Endodermal cell (in vitro differentiated cells): ENCODE measurements around the gene SUPT6H. TPM values are rescaled to one million over a fixed set of nuclear protein-coding genes. Genes with fewer than 3 reads are reported as not detected.

Experiments
- DNase-seq: peaks from one replicate; pipeline ENCODE4 v3.0.0-alpha.2; 2017
- H3K27ac ChIP-seq: 2 replicates; pipeline ENCODE4 v1.5.1; 2013; ENCODE audit warnings: mild to moderate bottlenecking, low read depth, low read length, moderate library complexity
- H3K27me3 ChIP-seq: 2 replicates; pipeline ENCODE4 v1.6.1; 2013; ENCODE audit warnings: mild to moderate bottlenecking, low read length, moderate library complexity; ENCODE audit not compliant: insufficient read depth, control insufficient read depth, poor library complexity, severe bottlenecking
- H3K36me3 ChIP-seq: 2 replicates; pipeline ENCODE4 v1.7.0; 2013; ENCODE audit warnings: mild to moderate bottlenecking, low read length, moderate library complexity; ENCODE audit not compliant: control insufficient read depth, insufficient read depth
- H3K4me1 ChIP-seq: one replicate; pipeline ENCODE4 v1.7.0; 2013; ENCODE audit warnings: low read length; ENCODE audit not compliant: control insufficient read depth, insufficient read depth
- H3K4me3 ChIP-seq: 2 replicates; pipeline ENCODE4 v1.5.1; 2013; ENCODE audit warnings: mild to moderate bottlenecking, low read length, moderate library complexity
- H3K9ac ChIP-seq: 2 replicates; pipeline ENCODE4 v1.6.1; 2013; ENCODE audit warnings: mild to moderate bottlenecking, low read length, moderate library complexity; ENCODE audit not compliant: poor library complexity, severe bottlenecking; ENCODE audit errors: extremely low read depth
- H3K9me3 ChIP-seq: 2 replicates; pipeline ENCODE4 v1.6.1; 2013; ENCODE audit warnings: mild to moderate bottlenecking, low read length, moderate library complexity; ENCODE audit not compliant: control insufficient read depth
- H3K27ac Mint-ChIP-seq: 2 replicates; pipeline ENCODE4 v1.8.0; 2020; ENCODE audit warnings: mixed read lengths
- H3K27me3 Mint-ChIP-seq: 2 replicates; pipeline ENCODE4 v1.8.0; 2021; ENCODE audit warnings: mild to moderate bottlenecking, mixed read lengths; ENCODE audit not compliant: insufficient read depth
- H3K36me3 Mint-ChIP-seq: 2 replicates; pipeline ENCODE4 v1.8.0; 2020; ENCODE audit warnings: low read depth, mixed read lengths
- H3K4me1 Mint-ChIP-seq: 2 replicates; pipeline ENCODE4 v1.8.0; 2020; ENCODE audit warnings: mixed read lengths
- H3K4me3 Mint-ChIP-seq: 2 replicates; pipeline ENCODE4 v1.8.0; 2020; ENCODE audit warnings: mild to moderate bottlenecking, moderate library complexity, mixed read lengths
- H3K9me3 Mint-ChIP-seq: 2 replicates; pipeline ENCODE4 v1.8.0; 2020; ENCODE audit warnings: mild to moderate bottlenecking, mixed read lengths
- CTCF ChIP-seq: fragments of 200-600 bp; sonication (generic); conservative IDR thresholded peaks from 2 replicates; pipeline ENCODE4 v1.5.0; 2021; ENCODE audit warnings: antibody characterized with exemption, mild to moderate bottlenecking
- WGBS, 2 experiments: methylation state at CpG; one replicate each; pipeline versions ENCODE4 v1.1.5 to v1.1.7; 2013; ENCODE audit warnings: missing lambda C conversion rate in 2 of 2, mixed read lengths in 1 of 2; ENCODE audit not compliant: insufficient coverage in 1 of 2, insufficient read length in 1 of 2; 5-methylcytosine and 5-hydroxymethylcytosine counted together
- total RNA-seq, 2 donors: library from RNA; stranded (reverse); fragmentation: NEBNext Ultra II Directional in 1 of 2; extraction: Animal tissue kit (Norgen Biotek cat#: 25700) in 1 of 2; gene quantifications; 2 replicates in 1 of 2; 3 replicates in 1 of 2; pipeline ENCODE4 v1.2.1, GENCODE V29; 2021

Gene SUPT6H
- total RNA-seq, 2 donors from 2014 or later, result 54.4 to 72.1 TPM

GRCh38 chr17:28662527-28662829 is 473 bp downstream of the SUPT6H start:
- 5% methylated on average over 10 of the region's 10 CpGs; no CpG with 5 or more reads in 1 of the 2 experiments for WGBS, 2 experiments
- H3K27ac ChIP-seq, result peak overlapping the region; percentile 66
- H3K4me3 ChIP-seq, result peak overlapping the region; percentile 99
- Mint-ChIP-seq H3K27me3 (peaks cover 2% of the 10 kb centered on the region), H3K4me3 (peak overlapping the region; percentile 99), H3K27ac (peak overlapping the region; percentile 100), H3K4me1 (peaks cover 14% of the 10 kb centered on the region), H3K9me3 (peaks cover 39% of the 10 kb centered on the region), H3K36me3 (peaks cover 61% of the 10 kb centered on the region)
- no peak for DNase-seq
- peaks cover 46% of the 10 kb centered on the region for H3K36me3 ChIP-seq
- no peaks in the 10 kb centered on the region for H3K27me3 ChIP-seq
- peak overlapping the region; percentile 97 for H3K9ac ChIP-seq
- peaks cover 35% of the 10 kb centered on the region for H3K9me3 ChIP-seq
- no peak for TF ChIP-seq CTCF
- no peaks in the 10 kb centered on the region for H3K4me1 ChIP-seq

GRCh38 chr17:28663723-28664122 is 1.7 kb downstream of the SUPT6H start:
- H3K4me3 ChIP-seq, result peak overlapping the region; percentile 99
- Mint-ChIP-seq H3K27ac (peak overlapping the region; percentile 100), H3K36me3 (peaks cover 61% of the 10 kb centered on the region), H3K9me3 (peaks cover 28% of the 10 kb centered on the region), H3K27me3 (no peaks in the 10 kb centered on the region), H3K4me1 (peaks cover 14% of the 10 kb centered on the region), H3K4me3 (peak overlapping the region; percentile 99)
- DNase-seq, result no peak
- H3K9ac ChIP-seq, result no peak overlapping the region
- H3K27me3 ChIP-seq, result no peaks in the 10 kb centered on the region
- peaks cover 23% of the 10 kb centered on the region for H3K9me3 ChIP-seq
- TF ChIP-seq CTCF, result no peak
- H3K36me3 ChIP-seq, result peaks cover 49% of the 10 kb centered on the region
- H3K4me1 ChIP-seq, result no peaks in the 10 kb centered on the region
- H3K27ac ChIP-seq, result no peak overlapping the region

- TF ChIP-seq CTCF, result no peak
- peaks cover 53% of the 10 kb centered on the region for H3K36me3 Mint-ChIP-seq
- no peak for DNase-seq
- no peaks in the 10 kb centered on the region for H3K27me3 ChIP-seq
- no peak overlapping the region for H3K9ac ChIP-seq
- no peak overlapping the region for H3K4me3 ChIP-seq
- H3K27me3 Mint-ChIP-seq, result no peaks in the 10 kb centered on the region
- no peak overlapping the region for H3K27ac ChIP-seq
- 88 to 99% methylated on average over 2 of the region's 2 CpGs for WGBS, 2 experiments
- peaks cover 14% of the 10 kb centered on the region for H3K4me1 Mint-ChIP-seq
- H3K36me3 ChIP-seq, result peaks cover 48% of the 10 kb centered on the region
- no peaks in the 10 kb centered on the region for H3K4me1 ChIP-seq
- peaks cover 3% of the 10 kb centered on the region for H3K9me3 ChIP-seq
- no peak overlapping the region for H3K4me3 Mint-ChIP-seq
- peaks cover 7% of the 10 kb centered on the region for H3K9me3 Mint-ChIP-seq
- H3K27ac Mint-ChIP-seq, result peak overlapping the region; percentile 8
Observed at GRCh38 chr17:28665994-28666393, 4.0 kb downstream of the SUPT6H start.
